HepG2 (cell line): ENCODE data around the gene FBXO33. TPM values are rescaled to one million over a fixed set of nuclear protein-coding genes. Genes with fewer than 3 reads are reported as not detected.
A peak's percentile ranks its signal among the peaks of the same experiment; 100 is the strongest.

Experiments
- ARNT ChIP-seq: fragments of 450-650 bp; IDR thresholded peaks from 2 replicates; pipeline ENCODE4 v1.6.1; 2017
- ATM ChIP-seq: fragments of 450-650 bp; IDR thresholded peaks from 2 replicates; pipeline ENCODE4 v1.7.1; 2017; ENCODE audit warnings: mild to moderate bottlenecking, borderline replicate concordance
- GZF1 ChIP-seq: sonication (generic); formaldehyde crosslinking; IDR thresholded peaks from 2 replicates; pipeline ENCODE4 v1.5.1; 2020; ENCODE audit warnings: mild to moderate bottlenecking, missing genetic modification reagents
- MED1 ChIP-seq: sonication (generic); formaldehyde crosslinking; IDR thresholded peaks from 2 replicates; pipeline ENCODE4 v1.4.0; 2020; ENCODE audit warnings: missing genetic modification reagents
- POLR2AphosphoS5 ChIP-seq: IDR thresholded peaks from 2 replicates; pipeline ENCODE4 v1.6.1; 2012; ENCODE audit warnings: low read depth, low read length
- RAD21 ChIP-seq: fragments of 450-650 bp; formaldehyde crosslinking; IDR thresholded peaks from 2 replicates; pipeline ENCODE4 v1.5.0; 2020; ENCODE audit warnings: mild to moderate bottlenecking
- SATB2 ChIP-seq: sonication (generic); formaldehyde crosslinking; IDR thresholded peaks from 2 replicates; pipeline ENCODE4 v1.5.0; 2020; ENCODE audit warnings: missing genetic modification reagents
- STAG1 ChIP-seq: sonication (generic); formaldehyde crosslinking; IDR thresholded peaks from 2 replicates; pipeline ENCODE4 v1.4.0; 2020; ENCODE audit warnings: missing genetic modification reagents
- TOPORS ChIP-seq: sonication (generic); formaldehyde crosslinking; IDR thresholded peaks from 2 replicates; pipeline ENCODE4 v1.8.0; 2023; ENCODE audit warnings: mild to moderate bottlenecking, missing genetic modification reagents
- ZNF331 ChIP-seq: sonication (generic); formaldehyde crosslinking; IDR thresholded peaks from 2 replicates; pipeline ENCODE4 v1.4.0; 2020; ENCODE audit warnings: missing genetic modification reagents
- ZNF556 ChIP-seq: sonication (generic); formaldehyde crosslinking; IDR thresholded peaks from 2 replicates; pipeline ENCODE4 v1.4.0; 2020; ENCODE audit warnings: mild to moderate bottlenecking, missing genetic modification reagents, borderline replicate concordance
- polyA plus RNA-seq, 8 experiments: library from polyadenylated mRNA; depleted of rRNA in 3 of 8; stranded (reverse) in 7 of 8; unstranded in 1 of 8; fragments of >200 nt; fragmentation: Illumina TruSeq in 4 of 8; extraction: Trizol in 4 of 8; gene quantifications; 2 replicates each; pipeline versions ENCODE4 v1.2.1 to v1.2.3, GENCODE V29; 2011 to 2016; ENCODE audit warnings: low read depth in 4 of 8, missing spikeins in 1 of 8, mixed read lengths in 1 of 8; ENCODE audit not compliant: insufficient read depth in 1 of 8
- total RNA-seq, 5 experiments: library from RNA; depleted of rRNA; stranded (reverse); fragments of >200 nt; fragmentation: Illumina TruSeq; extraction: Trizol; gene quantifications; 2 replicates each; pipeline ENCODE4 v1.2.3, GENCODE V29; 2016; ENCODE audit warnings: low read depth in 1 of 5
- TF ChIP-seq, protein P1 (sequence below): sonication (generic); formaldehyde crosslinking; IDR thresholded peaks from 2 replicates; pipeline ENCODE4 v1.5.0; 2020; ENCODE audit warnings: mild to moderate bottlenecking, missing genetic modification reagents, borderline replicate concordance
- TF ChIP-seq, protein P2 (sequence below): sonication (generic); formaldehyde crosslinking; IDR thresholded peaks from 2 replicates; pipeline ENCODE4 v1.5.1; 2020; ENCODE audit warnings: missing genetic modification reagents, mild to moderate bottlenecking, borderline replicate concordance
- TF ChIP-seq, protein P3 (sequence below): sonication (generic); formaldehyde crosslinking; IDR thresholded peaks from 2 replicates; pipeline ENCODE4 v1.5.0; 2020; ENCODE audit warnings: mild to moderate bottlenecking, missing genetic modification reagents, moderate library complexity
- TF ChIP-seq, protein P4 (sequence below): sonication (generic); formaldehyde crosslinking; IDR thresholded peaks from 2 replicates; pipeline ENCODE4 v1.4.0; 2020; ENCODE audit warnings: mild to moderate bottlenecking, missing genetic modification reagents
- TF ChIP-seq, protein P5 (sequence below): sonication (generic); formaldehyde crosslinking; IDR thresholded peaks from 2 replicates; pipeline ENCODE4 v1.4.0; 2020; ENCODE audit warnings: mild to moderate bottlenecking, missing genetic modification reagents

The FBXO33 gene
- total and polyA plus RNA-seq, 2 of the 13 experiments (the other 11 are each of a cell fraction or from before 2014, with no cell fraction given): 15.5 to 16.9 TPM

DNA sequence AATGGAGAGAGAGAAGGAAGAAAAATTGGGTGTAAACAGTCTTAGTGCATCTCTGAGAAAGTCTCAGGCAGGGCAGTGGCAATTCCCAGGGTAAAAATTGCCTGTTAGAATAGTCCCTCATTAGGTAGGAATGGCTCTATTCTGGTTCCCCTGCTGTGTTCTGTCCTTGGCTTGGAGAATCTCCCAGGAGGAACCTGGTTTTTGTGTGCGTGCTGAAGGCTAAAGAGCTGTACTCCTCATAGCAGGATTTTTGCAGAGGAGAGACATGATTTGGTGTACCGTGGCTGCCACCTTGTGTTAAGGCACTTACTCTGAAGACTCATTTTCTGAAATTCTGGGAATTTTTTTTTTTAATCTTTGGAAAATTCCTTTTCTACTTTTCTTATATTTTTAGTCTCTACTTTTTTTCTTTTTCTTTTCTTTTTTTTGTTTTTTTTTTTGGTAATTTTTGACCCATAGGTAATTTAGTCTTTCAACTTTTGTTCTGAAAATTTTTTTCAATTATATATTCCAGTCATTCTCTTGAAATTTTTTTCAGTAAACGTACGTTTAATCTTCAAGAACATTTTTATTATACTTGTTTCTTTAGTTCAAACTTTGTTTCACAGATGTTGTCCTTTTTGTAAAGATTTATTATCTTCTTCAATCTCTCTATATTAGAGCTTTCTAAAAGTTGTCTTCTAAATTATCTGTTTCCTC, 63.8 kb downstream of the FBXO33 start (continued):
- TF ChIP-seq, protein P1, sequence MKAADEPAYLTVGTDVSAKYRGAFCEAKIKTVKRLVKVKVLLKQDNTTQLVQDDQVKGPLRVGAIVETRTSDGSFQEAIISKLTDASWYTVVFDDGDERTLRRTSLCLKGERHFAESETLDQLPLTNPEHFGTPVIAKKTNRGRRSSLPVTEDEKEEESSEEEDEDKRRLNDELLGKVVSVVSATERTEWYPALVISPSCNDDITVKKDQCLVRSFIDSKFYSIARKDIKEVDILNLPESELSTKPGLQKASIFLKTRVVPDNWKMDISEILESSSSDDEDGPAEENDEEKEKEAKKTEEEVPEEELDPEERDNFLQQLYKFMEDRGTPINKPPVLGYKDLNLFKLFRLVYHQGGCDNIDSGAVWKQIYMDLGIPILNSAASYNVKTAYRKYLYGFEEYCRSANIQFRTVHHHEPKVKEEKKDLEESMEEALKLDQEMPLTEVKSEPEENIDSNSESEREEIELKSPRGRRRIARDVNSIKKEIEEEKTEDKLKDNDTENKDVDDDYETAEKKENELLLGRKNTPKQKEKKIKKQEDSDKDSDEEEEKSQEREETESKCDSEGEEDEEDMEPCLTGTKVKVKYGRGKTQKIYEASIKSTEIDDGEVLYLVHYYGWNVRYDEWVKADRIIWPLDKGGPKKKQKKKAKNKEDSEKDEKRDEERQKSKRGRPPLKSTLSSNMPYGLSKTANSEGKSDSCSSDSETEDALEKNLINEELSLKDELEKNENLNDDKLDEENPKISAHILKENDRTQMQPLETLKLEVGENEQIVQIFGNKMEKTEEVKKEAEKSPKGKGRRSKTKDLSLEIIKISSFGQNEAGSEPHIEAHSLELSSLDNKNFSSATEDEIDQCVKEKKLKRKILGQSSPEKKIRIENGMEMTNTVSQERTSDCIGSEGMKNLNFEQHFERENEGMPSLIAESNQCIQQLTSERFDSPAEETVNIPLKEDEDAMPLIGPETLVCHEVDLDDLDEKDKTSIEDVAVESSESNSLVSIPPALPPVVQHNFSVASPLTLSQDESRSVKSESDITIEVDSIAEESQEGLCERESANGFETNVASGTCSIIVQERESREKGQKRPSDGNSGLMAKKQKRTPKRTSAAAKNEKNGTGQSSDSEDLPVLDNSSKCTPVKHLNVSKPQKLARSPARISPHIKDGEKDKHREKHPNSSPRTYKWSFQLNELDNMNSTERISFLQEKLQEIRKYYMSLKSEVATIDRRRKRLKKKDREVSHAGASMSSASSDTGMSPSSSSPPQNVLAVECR (CRISPR knock-in tag): no peak
- no peak for TF ChIP-seq TOPORS (CRISPR knock-in tag)
- TF ChIP-seq, protein P2, sequence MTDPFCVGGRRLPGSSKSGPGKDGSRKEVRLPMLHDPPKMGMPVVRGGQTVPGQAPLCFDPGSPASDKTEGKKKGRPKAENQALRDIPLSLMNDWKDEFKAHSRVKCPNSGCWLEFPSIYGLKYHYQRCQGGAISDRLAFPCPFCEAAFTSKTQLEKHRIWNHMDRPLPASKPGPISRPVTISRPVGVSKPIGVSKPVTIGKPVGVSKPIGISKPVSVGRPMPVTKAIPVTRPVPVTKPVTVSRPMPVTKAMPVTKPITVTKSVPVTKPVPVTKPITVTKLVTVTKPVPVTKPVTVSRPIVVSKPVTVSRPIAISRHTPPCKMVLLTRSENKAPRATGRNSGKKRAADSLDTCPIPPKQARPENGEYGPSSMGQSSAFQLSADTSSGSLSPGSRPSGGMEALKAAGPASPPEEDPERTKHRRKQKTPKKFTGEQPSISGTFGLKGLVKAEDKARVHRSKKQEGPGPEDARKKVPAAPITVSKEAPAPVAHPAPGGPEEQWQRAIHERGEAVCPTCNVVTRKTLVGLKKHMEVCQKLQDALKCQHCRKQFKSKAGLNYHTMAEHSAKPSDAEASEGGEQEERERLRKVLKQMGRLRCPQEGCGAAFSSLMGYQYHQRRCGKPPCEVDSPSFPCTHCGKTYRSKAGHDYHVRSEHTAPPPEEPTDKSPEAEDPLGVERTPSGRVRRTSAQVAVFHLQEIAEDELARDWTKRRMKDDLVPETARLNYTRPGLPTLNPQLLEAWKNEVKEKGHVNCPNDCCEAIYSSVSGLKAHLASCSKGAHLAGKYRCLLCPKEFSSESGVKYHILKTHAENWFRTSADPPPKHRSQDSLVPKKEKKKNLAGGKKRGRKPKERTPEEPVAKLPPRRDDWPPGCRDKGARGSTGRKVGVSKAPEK (CRISPR knock-in tag): 0 out of 2 replicates have a peak, but pooled peaks have one; percentile 68
- TF ChIP-seq STAG1 (CRISPR knock-in tag): peak; percentile 96
- TF ChIP-seq GZF1 (CRISPR knock-in tag): 0 out of 2 replicates have a peak, but pooled peaks have one; percentile 25
- no peak for TF ChIP-seq ZNF556 (CRISPR knock-in tag)
- TF ChIP-seq MED1: peak; percentile 35; the same call in 1 of the 2 replicates
- TF ChIP-seq, protein P3, sequence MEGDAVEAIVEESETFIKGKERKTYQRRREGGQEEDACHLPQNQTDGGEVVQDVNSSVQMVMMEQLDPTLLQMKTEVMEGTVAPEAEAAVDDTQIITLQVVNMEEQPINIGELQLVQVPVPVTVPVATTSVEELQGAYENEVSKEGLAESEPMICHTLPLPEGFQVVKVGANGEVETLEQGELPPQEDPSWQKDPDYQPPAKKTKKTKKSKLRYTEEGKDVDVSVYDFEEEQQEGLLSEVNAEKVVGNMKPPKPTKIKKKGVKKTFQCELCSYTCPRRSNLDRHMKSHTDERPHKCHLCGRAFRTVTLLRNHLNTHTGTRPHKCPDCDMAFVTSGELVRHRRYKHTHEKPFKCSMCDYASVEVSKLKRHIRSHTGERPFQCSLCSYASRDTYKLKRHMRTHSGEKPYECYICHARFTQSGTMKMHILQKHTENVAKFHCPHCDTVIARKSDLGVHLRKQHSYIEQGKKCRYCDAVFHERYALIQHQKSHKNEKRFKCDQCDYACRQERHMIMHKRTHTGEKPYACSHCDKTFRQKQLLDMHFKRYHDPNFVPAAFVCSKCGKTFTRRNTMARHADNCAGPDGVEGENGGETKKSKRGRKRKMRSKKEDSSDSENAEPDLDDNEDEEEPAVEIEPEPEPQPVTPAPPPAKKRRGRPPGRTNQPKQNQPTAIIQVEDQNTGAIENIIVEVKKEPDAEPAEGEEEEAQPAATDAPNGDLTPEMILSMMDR (CRISPR knock-in tag): peak; percentile 82
- 0 out of 2 replicates have a peak, but pooled peaks have one; percentile 47 for TF ChIP-seq ATM
- TF ChIP-seq, protein P4, sequence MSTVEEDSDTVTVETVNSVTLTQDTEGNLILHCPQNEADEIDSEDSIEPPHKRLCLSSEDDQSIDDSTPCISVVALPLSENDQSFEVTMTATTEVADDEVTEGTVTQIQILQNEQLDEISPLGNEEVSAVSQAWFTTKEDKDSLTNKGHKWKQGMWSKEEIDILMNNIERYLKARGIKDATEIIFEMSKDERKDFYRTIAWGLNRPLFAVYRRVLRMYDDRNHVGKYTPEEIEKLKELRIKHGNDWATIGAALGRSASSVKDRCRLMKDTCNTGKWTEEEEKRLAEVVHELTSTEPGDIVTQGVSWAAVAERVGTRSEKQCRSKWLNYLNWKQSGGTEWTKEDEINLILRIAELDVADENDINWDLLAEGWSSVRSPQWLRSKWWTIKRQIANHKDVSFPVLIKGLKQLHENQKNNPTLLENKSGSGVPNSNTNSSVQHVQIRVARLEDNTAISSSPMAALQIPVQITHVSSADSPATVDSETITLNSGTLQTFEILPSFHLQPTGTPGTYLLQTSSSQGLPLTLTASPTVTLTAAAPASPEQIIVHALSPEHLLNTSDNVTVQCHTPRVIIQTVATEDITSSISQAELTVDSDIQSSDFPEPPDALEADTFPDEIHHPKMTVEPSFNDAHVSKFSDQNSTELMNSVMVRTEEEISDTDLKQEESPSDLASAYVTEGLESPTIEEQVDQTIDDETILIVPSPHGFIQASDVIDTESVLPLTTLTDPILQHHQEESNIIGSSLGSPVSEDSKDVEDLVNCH (CRISPR knock-in tag): no peak
- TF ChIP-seq, protein P5, sequence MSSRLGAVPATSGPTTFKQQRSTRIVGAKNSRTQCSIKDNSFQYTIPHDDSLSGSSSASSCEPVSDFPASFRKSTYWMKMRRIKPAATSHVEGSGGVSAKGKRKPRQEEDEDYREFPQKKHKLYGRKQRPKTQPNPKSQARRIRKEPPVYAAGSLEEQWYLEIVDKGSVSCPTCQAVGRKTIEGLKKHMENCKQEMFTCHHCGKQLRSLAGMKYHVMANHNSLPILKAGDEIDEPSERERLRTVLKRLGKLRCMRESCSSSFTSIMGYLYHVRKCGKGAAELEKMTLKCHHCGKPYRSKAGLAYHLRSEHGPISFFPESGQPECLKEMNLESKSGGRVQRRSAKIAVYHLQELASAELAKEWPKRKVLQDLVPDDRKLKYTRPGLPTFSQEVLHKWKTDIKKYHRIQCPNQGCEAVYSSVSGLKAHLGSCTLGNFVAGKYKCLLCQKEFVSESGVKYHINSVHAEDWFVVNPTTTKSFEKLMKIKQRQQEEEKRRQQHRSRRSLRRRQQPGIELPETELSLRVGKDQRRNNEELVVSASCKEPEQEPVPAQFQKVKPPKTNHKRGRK: 0 out of 2 replicates have a peak, but pooled peaks have one; percentile 68
- TF ChIP-seq RAD21 (CRISPR knock-in tag): peak; percentile 86
- 0 out of 2 replicates have a peak, but pooled peaks have one; percentile 71 for TF ChIP-seq SATB2
- 0 out of 2 replicates have a peak, but pooled peaks have one; percentile 35 for TF ChIP-seq ARNT
- no peak for TF ChIP-seq POLR2AphosphoS5
- 0 out of 2 replicates have a peak, but pooled peaks have one; percentile 48 for TF ChIP-seq ZNF331 (CRISPR knock-in tag)
